GM12878 (cell line): ENCODE data around the gene TM9SF2.

Experiments used
- EGR1 ChIP-seq, 2 experiments: IDR thresholded peaks; 1 replicate in 1 of 2; 2 replicates in 1 of 2; pipeline ENCODE4 v1.6.1; 2011 to 2012; ENCODE audit warnings: low read depth in 2 of 2, low read length in 2 of 2, borderline replicate concordance in 1 of 2, mild to moderate bottlenecking in 1 of 2, moderate library complexity in 1 of 2
- EP300 ChIP-seq, 2 experiments: fragments of 150-350 bp in 1 of 2; IDR thresholded peaks; 2 replicates each; pipeline ENCODE4 v1.6.1; 2011 to 2012; ENCODE audit warnings: low read depth in 2 of 2, low read length in 2 of 2, borderline replicate concordance in 1 of 2, improper control_type of control experiment in 1 of 2, inconsistent platforms in 1 of 2; ENCODE audit not compliant: control insufficient read depth in 1 of 2
- HDGF ChIP-seq: fragments of 450-650 bp; IDR thresholded peaks from 2 replicates; pipeline ENCODE4 v1.6.1; 2016; ENCODE audit warnings: antibody characterized with exemption
- TF ChIP-seq, protein P1 (sequence below): IDR thresholded peaks from 2 replicates; pipeline ENCODE4 v1.6.1; 2011; ENCODE audit warnings: borderline replicate concordance, low read depth, mild to moderate bottlenecking, moderate library complexity, low read length; ENCODE audit not compliant: insufficient read depth, poor library complexity, severe bottlenecking

GRCh38 chr13:99500839-99501183 lies 461 bp upstream of the TM9SF2 start:
- no peak for TF ChIP-seq EGR1 (IDR thresholded peaks at IDR 0.05; ENCODE audit: borderline replicate concordance in 1 of 2, low read depth in 2 of 2, low read length in 2 of 2)
- TF ChIP-seq, protein P1, sequence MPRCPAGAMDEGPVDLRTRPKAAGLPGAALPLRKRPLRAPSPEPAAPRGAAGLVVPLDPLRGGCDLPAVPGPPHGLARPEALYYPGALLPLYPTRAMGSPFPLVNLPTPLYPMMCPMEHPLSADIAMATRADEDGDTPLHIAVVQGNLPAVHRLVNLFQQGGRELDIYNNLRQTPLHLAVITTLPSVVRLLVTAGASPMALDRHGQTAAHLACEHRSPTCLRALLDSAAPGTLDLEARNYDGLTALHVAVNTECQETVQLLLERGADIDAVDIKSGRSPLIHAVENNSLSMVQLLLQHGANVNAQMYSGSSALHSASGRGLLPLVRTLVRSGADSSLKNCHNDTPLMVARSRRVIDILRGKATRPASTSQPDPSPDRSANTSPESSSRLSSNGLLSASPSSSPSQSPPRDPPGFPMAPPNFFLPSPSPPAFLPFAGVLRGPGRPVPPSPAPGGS = no peak
- no peak for TF ChIP-seq HDGF
- TF ChIP-seq EP300 (IDR thresholded peaks at IDR 0.05; ENCODE audit: borderline replicate concordance in 1 of 2, control insufficient read depth in 1 of 2, low read depth in 2 of 2, low read length in 2 of 2) = no peak
